GM23338 (cell line): Measurements from ENCODE around the gene AKAP13. TPM values are rescaled to one million over a fixed set of nuclear protein-coding genes. Genes with fewer than 3 reads are reported as not detected.

Source experiments
- CREB1 ChIP-seq: fragments of 250-450 bp; sonication (Bioruptor Pico); IDR thresholded peaks from 2 replicates; pipeline ENCODE4 v1.5.0; 2020; ENCODE audit warnings: low read depth, mild to moderate bottlenecking, moderate library complexity
- NANOG ChIP-seq: IDR thresholded peaks from 2 replicates; pipeline ENCODE4 v1.6.1; 2016; ENCODE audit warnings: antibody characterized with exemption, borderline replicate concordance
- REST ChIP-seq: IDR thresholded peaks from one replicate; pipeline ENCODE4 v1.6.1; 2018; ENCODE audit warnings: antibody characterized with exemption; ENCODE audit not compliant: unreplicated experiment
- STAT1 ChIP-seq: IDR thresholded peaks from one replicate; pipeline ENCODE4 v1.6.1; 2016; ENCODE audit warnings: antibody characterized with exemption; ENCODE audit not compliant: unreplicated experiment
- ZNF331 ChIP-seq: fragments of 250-450 bp; sonication (Bioruptor Pico); IDR thresholded peaks from 2 replicates; pipeline ENCODE4 v1.5.0; 2020; ENCODE audit warnings: low read depth, mild to moderate bottlenecking, moderate library complexity
- ZNF462 ChIP-seq: fragments of 250-450 bp; sonication (Bioruptor Pico); IDR thresholded peaks from 2 replicates; pipeline ENCODE4 v1.5.0; 2020; ENCODE audit warnings: mild to moderate bottlenecking, moderate library complexity
- polyA plus RNA-seq: library from polyadenylated mRNA; unstranded; fragments of >200 nt; fragmentation: Nextera tagmentation; extraction: Ambion mirVana; gene quantifications from 2 replicates; pipeline ENCODE4 v1.2.1, GENCODE V29; 2016
- total RNA-seq: library from RNA; depleted of rRNA; stranded (reverse); fragments of >200 nt; shearing (Covaris generic); gene quantifications from 2 replicates; pipeline ENCODE4 v1.2.3, GENCODE V29; 2014
- TF ChIP-seq, protein P1 (sequence below): IDR thresholded peaks from 2 replicates; pipeline ENCODE4 v1.6.1; 2016; ENCODE audit warnings: antibody characterized with exemption

Gene AKAP13
- total and polyA plus RNA-seq, 2 experiments from 2014 or later: 46.2 to 60.7 TPM

GRCh38 chr15:85771781-85772445, 391.5 kb downstream of the AKAP13 start (continued):
- no peak for TF ChIP-seq ZNF462 (CRISPR knock-in tag)
- no peak for TF ChIP-seq NANOG
- no peak for TF ChIP-seq CREB1 (CRISPR knock-in tag)
- TF ChIP-seq REST: no peak
- TF ChIP-seq, protein P1, sequence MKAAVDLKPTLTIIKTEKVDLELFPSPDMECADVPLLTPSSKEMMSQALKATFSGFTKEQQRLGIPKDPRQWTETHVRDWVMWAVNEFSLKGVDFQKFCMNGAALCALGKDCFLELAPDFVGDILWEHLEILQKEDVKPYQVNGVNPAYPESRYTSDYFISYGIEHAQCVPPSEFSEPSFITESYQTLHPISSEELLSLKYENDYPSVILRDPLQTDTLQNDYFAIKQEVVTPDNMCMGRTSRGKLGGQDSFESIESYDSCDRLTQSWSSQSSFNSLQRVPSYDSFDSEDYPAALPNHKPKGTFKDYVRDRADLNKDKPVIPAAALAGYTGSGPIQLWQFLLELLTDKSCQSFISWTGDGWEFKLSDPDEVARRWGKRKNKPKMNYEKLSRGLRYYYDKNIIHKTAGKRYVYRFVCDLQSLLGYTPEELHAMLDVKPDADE: no peak
- no peak for TF ChIP-seq STAT1
- TF ChIP-seq ZNF331 (CRISPR knock-in tag): no peak
